ENCODE data around the gene CDKAL1.

Gene CDKAL1

GRCh38 chr6:21128601-21129000 lies 594.3 kb downstream of the CDKAL1 start:
- DNase-seq: no peak

GRCh38 chr6:21131406-21131805 lies 597.1 kb downstream of the CDKAL1 start:
- no peak for DNase-seq

GRCh38 chr6:21132446-21132845 lies 598.2 kb downstream of the CDKAL1 start:
- no peak for DNase-seq

GRCh38 chr6:21132856-21133838 lies 598.9 kb downstream of the CDKAL1 start:
- DNase-seq: no peak

- no peak for DNase-seq
These were observed 599.6 kb downstream of the CDKAL1 start for GRCh38 chr6:21133901-21134300.

- DNase-seq: no peak
These were observed 600.1 kb downstream of the CDKAL1 start for GRCh38 chr6:21134356-21134755.

GRCh38 chr6:21135484-21136013 lies 601.3 kb downstream of the CDKAL1 start:
- DNase-seq: no peak

GRCh38 chr6:21137700-21138335 lies 603.6 kb downstream of the CDKAL1 start:
- no peak for DNase-seq

- DNase-seq: no peak
These were observed 604.2 kb downstream of the CDKAL1 start for GRCh38 chr6:21138336-21139069.

GRCh38 chr6:21140966-21141365 lies 606.7 kb downstream of the CDKAL1 start:
- no peak for DNase-seq

- DNase-seq: no peak
These were observed 607.5 kb downstream of the CDKAL1 start for GRCh38 chr6:21141616-21142303.

GRCh38 chr6:21142741-21143140 lies 608.5 kb downstream of the CDKAL1 start:
- no peak for DNase-seq

- no peak for DNase-seq
These were observed 609.4 kb downstream of the CDKAL1 start for GRCh38 chr6:21143645-21144044.

GRCh38 chr6:21144928-21145327 lies 610.7 kb downstream of the CDKAL1 start:
- DNase-seq: no peak

- no peak for DNase-seq
These were observed 613.7 kb downstream of the CDKAL1 start for GRCh38 chr6:21147995-21148394.

GRCh38 chr6:21149470-21149869 lies 615.2 kb downstream of the CDKAL1 start:
- no peak for DNase-seq

GRCh38 chr6:21150667-21151066 lies 616.4 kb downstream of the CDKAL1 start:
- DNase-seq: no peak

GRCh38 chr6:21151119-21151518 lies 616.9 kb downstream of the CDKAL1 start:
- no peak for DNase-seq

- DNase-seq: no peak
These were observed 617.3 kb downstream of the CDKAL1 start for GRCh38 chr6:21151530-21151929.

GRCh38 chr6:21157186-21157929 lies 623.1 kb downstream of the CDKAL1 start:
- DNase-seq: no peak

GRCh38 chr6:21158149-21158548 lies 623.9 kb downstream of the CDKAL1 start:
- DNase-seq: no peak

- no peak for DNase-seq
These were observed 624.6 kb downstream of the CDKAL1 start for GRCh38 chr6:21158873-21159272.
